H9 (cell line): ENCODE results near the gene CABP7. TPM values are rescaled to one million over a fixed set of nuclear protein-coding genes. Genes with fewer than 3 reads are reported as not detected.

ENCODE experiments used
- DNase-seq: peaks from one replicate; pipeline ENCODE4 v3.0.0-alpha.2; 2017
- H2AFZ ChIP-seq: one replicate; pipeline ENCODE4 v1.6.1; 2013; ENCODE audit warnings: mild to moderate bottlenecking, low read length, control low read depth, moderate library complexity
- H2AK5ac ChIP-seq: 2 replicates; pipeline ENCODE4 v1.6.1; 2013; ENCODE audit warnings: low read length, control low read depth, mixed read lengths; ENCODE audit not compliant: insufficient read length
- H2BK120ac ChIP-seq: one replicate; pipeline ENCODE4 v1.6.1; 2013; ENCODE audit warnings: low read depth, mild to moderate bottlenecking, low read length, control low read depth, inconsistent platforms; ENCODE audit not compliant: poor library complexity, severe bottlenecking
- H2BK12ac ChIP-seq: 2 replicates; pipeline ENCODE4 v1.6.1; 2013; ENCODE audit warnings: low read length, control low read depth, mixed read lengths, low read depth; ENCODE audit not compliant: insufficient read length
- H2BK15ac ChIP-seq: 2 replicates; pipeline ENCODE4 v1.6.1; 2013; ENCODE audit warnings: low read depth, low read length, control low read depth
- H2BK20ac ChIP-seq: one replicate; pipeline ENCODE4 v1.6.1; 2013; ENCODE audit warnings: low read depth, mild to moderate bottlenecking, low read length, control low read depth, inconsistent platforms; ENCODE audit not compliant: poor library complexity, severe bottlenecking
- H2BK5ac ChIP-seq: 2 replicates; pipeline ENCODE4 v1.6.1; 2013; ENCODE audit warnings: low read length, control low read depth, mixed read lengths; ENCODE audit not compliant: insufficient read length
- H3K14ac ChIP-seq: 2 replicates; pipeline ENCODE4 v1.6.1; 2013; ENCODE audit warnings: low read length, control low read depth; ENCODE audit not compliant: insufficient read depth
- H3K18ac ChIP-seq: 2 replicates; pipeline ENCODE4 v1.6.1; 2013; ENCODE audit warnings: low read depth, mild to moderate bottlenecking, mixed read lengths, low read length, control low read depth; ENCODE audit not compliant: insufficient read length
- H3K23ac ChIP-seq: 2 replicates; pipeline ENCODE4 v1.6.1; 2013; ENCODE audit warnings: low read length, control low read depth, mixed read lengths, low read depth; ENCODE audit not compliant: insufficient read length
- H3K23me2 ChIP-seq: 2 replicates; pipeline ENCODE4 v1.6.1; 2013; ENCODE audit warnings: low read depth, mild to moderate bottlenecking, mixed read lengths, low read length, control low read depth; ENCODE audit not compliant: insufficient read length, poor library complexity, severe bottlenecking
- H3K27ac ChIP-seq: 2 replicates; pipeline ENCODE4 v1.5.1; 2013; ENCODE audit warnings: low read length, control low read depth, mixed read lengths, low read depth; ENCODE audit not compliant: insufficient read length
- H3K27me3 ChIP-seq: 2 replicates; pipeline ENCODE4 v1.6.1; 2013; ENCODE audit warnings: low read length, control low read depth, inconsistent platforms; ENCODE audit not compliant: insufficient read depth
- H3K4ac ChIP-seq: 2 replicates; pipeline ENCODE4 v1.6.1; 2013; ENCODE audit warnings: low read depth, mild to moderate bottlenecking, control low read depth, inconsistent platforms, low read length, moderate library complexity
- H3K4me1 ChIP-seq: 2 replicates; pipeline ENCODE4 v1.6.1; 2013; ENCODE audit warnings: low read length, control low read depth, inconsistent platforms; ENCODE audit not compliant: insufficient read depth
- H3K4me2 ChIP-seq: 2 replicates; pipeline ENCODE4 v1.6.1; 2013; ENCODE audit warnings: low read length, control low read depth, mixed read lengths; ENCODE audit not compliant: insufficient read length, insufficient read depth
- H3K56ac ChIP-seq: 2 replicates; pipeline ENCODE4 v1.6.1; 2013; ENCODE audit warnings: low read depth, mild to moderate bottlenecking, mixed read lengths, low read length, control low read depth; ENCODE audit not compliant: insufficient read length
- H3K79me1 ChIP-seq: 2 replicates; pipeline ENCODE4 v1.6.1; 2013; ENCODE audit warnings: low read depth, mild to moderate bottlenecking, moderate library complexity, low read length, control low read depth, inconsistent platforms; ENCODE audit not compliant: insufficient read depth, poor library complexity, severe bottlenecking
- H3K79me2 ChIP-seq: 2 replicates; pipeline ENCODE4 v1.6.1; 2013; ENCODE audit warnings: low read length, control low read depth, inconsistent platforms; ENCODE audit not compliant: insufficient read depth
- H3K9ac ChIP-seq: 2 replicates; pipeline ENCODE4 v1.6.1; 2013; ENCODE audit warnings: low read length, control low read depth, mixed read lengths; ENCODE audit not compliant: insufficient read length; ENCODE audit errors: extremely low read depth
- H3K9me3 ChIP-seq: one replicate; pipeline ENCODE4 v1.6.1; 2013; ENCODE audit warnings: low read depth, low read length, inconsistent platforms; ENCODE audit not compliant: control insufficient read depth
- H3T11ph ChIP-seq: one replicate; pipeline ENCODE4 v1.6.1; 2013; ENCODE audit warnings: mild to moderate bottlenecking, low read length, control low read depth, inconsistent platforms
- H4K20me1 ChIP-seq: one replicate; pipeline ENCODE4 v1.6.1; 2013; ENCODE audit not compliant: control insufficient read depth, insufficient read length, insufficient read depth
- H4K5ac ChIP-seq: 2 replicates; pipeline ENCODE4 v1.6.1; 2013; ENCODE audit warnings: low read depth, mild to moderate bottlenecking, mixed read lengths, low read length, control low read depth; ENCODE audit not compliant: insufficient read length
- H4K8ac ChIP-seq: replicated peaks from 2 replicates; pipeline ENCODE4 v1.6.1; 2013; ENCODE audit warnings: low read length, control low read depth, mixed read lengths, low read depth; ENCODE audit not compliant: insufficient read length
- H4K91ac ChIP-seq: 2 replicates; pipeline ENCODE4 v1.6.1; 2013; ENCODE audit warnings: low read depth, mild to moderate bottlenecking, moderate library complexity, mixed read lengths, low read length, control low read depth; ENCODE audit not compliant: insufficient read length
- H3K27ac Mint-ChIP-seq, 3 experiments: 2 replicates in 2 of 3; 3 replicates in 1 of 3; pipeline ENCODE4 v1.8.0; 2020 to 2021; ENCODE audit warnings: mixed read lengths in 3 of 3, mild to moderate bottlenecking in 1 of 3, moderate library complexity in 1 of 3
- H3K27me3 Mint-ChIP-seq: 2 replicates; pipeline ENCODE4 v1.8.0; 2021; ENCODE audit warnings: low read depth, mild to moderate bottlenecking, moderate library complexity, mixed read lengths
- H3K36me3 Mint-ChIP-seq, 3 experiments: 2 replicates in 2 of 3; 3 replicates in 1 of 3; pipeline ENCODE4 v1.8.0; 2020 to 2021; ENCODE audit warnings: low read depth in 3 of 3, mixed read lengths in 3 of 3; ENCODE audit not compliant: insufficient read depth in 1 of 3
- H3K4me1 Mint-ChIP-seq, 2 experiments: 2 replicates each; pipeline ENCODE4 v1.8.0; 2020; ENCODE audit warnings: mixed read lengths in 2 of 2
- H3K4me3 Mint-ChIP-seq, 2 experiments: 2 replicates in 1 of 2; 3 replicates in 1 of 2; pipeline ENCODE4 v1.8.0; 2020 to 2021; ENCODE audit warnings: mild to moderate bottlenecking in 2 of 2, mixed read lengths in 2 of 2, moderate library complexity in 1 of 2
- H3K9me3 Mint-ChIP-seq, 2 experiments: 2 replicates in 1 of 2; 3 replicates in 1 of 2; pipeline ENCODE4 v1.8.0; 2020; ENCODE audit warnings: mild to moderate bottlenecking in 2 of 2, mixed read lengths in 2 of 2, moderate library complexity in 1 of 2
- CTCF ChIP-seq: fragments of 200-600 bp; sonication (generic); conservative IDR thresholded peaks from 3 replicates; pipeline ENCODE4 v1.8.0; 2021; ENCODE audit warnings: antibody characterized with exemption, mild to moderate bottlenecking
- WGBS: extraction: QIAGEN DNeasy Blood & Tissue Kit; methylation state at CpG from one replicate; pipeline ENCODE4 v1.1.7; 2013; ENCODE audit warnings: missing lambda C conversion rate, low lambda C conversion rate, mixed read lengths; ENCODE audit not compliant: insufficient read length; ENCODE audit errors: extremely low coverage; 5-methylcytosine and 5-hydroxymethylcytosine counted together
- total RNA-seq: library from RNA; stranded (reverse); gene quantifications from 2 replicates; pipeline ENCODE4 v1.2.1, GENCODE V29; 2021

Gene CABP7
- total RNA-seq, 1 experiment from 2014 or later = 0.83 TPM

DNA sequence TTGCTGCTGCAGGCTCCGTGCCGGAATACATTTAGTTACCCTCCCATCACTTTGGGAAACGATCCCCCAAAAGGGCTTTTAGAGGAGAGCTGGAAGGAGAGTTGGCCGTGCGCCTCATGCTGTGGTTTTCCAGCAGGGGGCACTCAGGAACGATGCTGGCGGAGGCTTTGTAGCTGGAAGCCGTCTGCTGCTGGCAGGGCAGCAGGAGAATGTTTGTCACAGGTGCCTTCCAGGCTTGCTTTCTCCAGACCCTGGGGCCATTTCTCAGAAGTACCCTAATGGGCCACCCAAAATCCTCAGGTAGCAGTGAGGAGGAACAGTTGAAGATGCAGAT lies 30.0 kb upstream of the CABP7 start:
- H3K79me2 ChIP-seq = no peaks in the 10 kb centered on the region
- H3K27me3 ChIP-seq = no peaks in the 10 kb centered on the region
- WGBS = no CpG with 5 or more reads among the region's 8 CpGs
- DNase-seq = peak; percentile 85
- H2BK5ac ChIP-seq = no peak overlapping the region
- no peak overlapping the region for H2BK15ac ChIP-seq
- peaks cover 3% of the 10 kb centered on the region; the same call in 1 of the 2 replicates for H3K4me1 ChIP-seq
- no peak overlapping the region for H2BK20ac ChIP-seq
- H2BK12ac ChIP-seq = no peak overlapping the region
- H3T11ph ChIP-seq = no peak overlapping the region
- no peak overlapping the region for H3K18ac ChIP-seq
- Mint-ChIP-seq H3K9me3 (no peaks in the 10 kb centered on the region), H3K27ac (peak overlapping the region in 1 of 3 experiments; percentile 30; a peak in 1 of 7 replicates), H3K4me3 (peak overlapping the region in 1 of 2 experiments; percentile 68; a peak in 3 of 5 replicates), H3K27me3 (0 out of 2 replicates have a peak, but pooled peaks cover under 1% of the 10 kb centered on the region), H3K36me3 (peaks cover 6 to 17% (median 9%) of the 10 kb centered on the region in 3 experiments; a peak in 6 of 7 replicates), H3K4me1 (peaks cover 52 to 71% of the 10 kb centered on the region in 2 experiments)
- H2AFZ ChIP-seq = no peak overlapping the region
- no peaks in the 10 kb centered on the region for H3K79me1 ChIP-seq
- H3K27ac ChIP-seq = no peak overlapping the region
- no peak overlapping the region for H3K14ac ChIP-seq
- H4K91ac ChIP-seq = no peak overlapping the region
- no peak overlapping the region for H2AK5ac ChIP-seq
- H3K4me2 ChIP-seq = no peak overlapping the region
- no peak overlapping the region for H3K56ac ChIP-seq
- H4K5ac ChIP-seq = no peak overlapping the region
- H3K9ac ChIP-seq = no peak overlapping the region
- H3K23ac ChIP-seq = no peak overlapping the region
- H3K23me2 ChIP-seq = no peaks in the 10 kb centered on the region
- TF ChIP-seq CTCF = peak; percentile 87
- H3K9me3 ChIP-seq = no peaks in the 10 kb centered on the region
- H3K4ac ChIP-seq = no peak overlapping the region
- H4K20me1 ChIP-seq = no peaks in the 10 kb centered on the region
- no peak overlapping the region for H2BK120ac ChIP-seq
- H4K8ac ChIP-seq = no peak overlapping the region
